ENCODE data around the gene MPC2. TPM values are rescaled to one million over a fixed set of nuclear protein-coding genes. Genes with fewer than 3 reads are reported as not detected.

MPC2 gene
- total and polyA plus RNA-seq, 7 experiments from 2014 or later = 28.0 to 86.9 (median 35.1) TPM

DNA sequence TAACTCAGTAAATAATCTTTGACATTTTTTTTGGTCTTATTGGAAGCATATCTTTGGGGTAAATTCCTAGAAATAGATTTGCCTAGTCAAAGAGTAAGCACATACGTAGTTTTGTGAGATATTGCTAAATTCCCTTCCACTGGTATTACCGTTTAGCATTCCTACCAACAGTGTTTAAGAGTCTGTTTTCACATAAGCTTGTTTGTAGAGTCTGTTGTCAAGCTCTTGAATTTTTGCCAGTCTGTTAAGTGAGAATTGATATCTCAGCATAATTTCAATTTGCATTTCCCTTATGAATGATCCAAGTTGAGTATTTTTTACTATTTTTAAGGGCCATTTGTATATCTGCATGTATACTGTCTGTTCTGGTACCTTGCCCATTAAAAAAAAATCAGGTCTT lies 37.0 kb upstream of the MPC2 start:
- H3K27ac ChIP-seq (ENCODE audit: low read depth, low read length) = no peak overlapping the region
- H3K4me1 Mint-ChIP-seq = peaks cover 0 to 10% (median 0%) of the 10 kb centered on the region in 7 donors
- H3K4me1 ChIP-seq (ENCODE audit: control insufficient read depth in 2 of 2, insufficient read depth in 2 of 2, low read length in 2 of 2) = no peaks in the 10 kb centered on the region
- peaks cover 9 to 47% (median 36%) of the 10 kb centered on the region in 5 donors for H3K36me3 Mint-ChIP-seq
- no peak for DNase-seq
- H3K9me3 Mint-ChIP-seq = peaks cover 0 to 5% (median 0%) of the 10 kb centered on the region in 11 donors
- intact Hi-C loops (cut with micrococcal nuclease) = loop anchor here in 1 of 2 donors (5.0 kb wide), 1 partner anchor 37 kb away; the partner anchor contains the start of genes DCAF6 and MPC2
- H3K36me3 ChIP-seq (ENCODE audit: control insufficient read depth in 2 of 3, insufficient read depth in 3 of 3, low read length in 3 of 3) = peaks cover 0 to 9% (median 0%) of the 10 kb centered on the region in 3 experiments
- H3K4me3 ChIP-seq (ENCODE audit: low read length) = no peak overlapping the region
- ChIA-PET CTCF (no interaction called here), POLR2A (no interaction called here)
- H3K27ac Mint-ChIP-seq = no peak overlapping the region
- ATAC-seq = no peak
- no peak overlapping the region for H3K4me3 Mint-ChIP-seq
- no peaks in the 10 kb centered on the region for H3K9me3 ChIP-seq (ENCODE audit: control insufficient read depth in 2 of 3, low read length in 3 of 3)
- H3K27me3 ChIP-seq (ENCODE audit: control insufficient read depth in 2 of 2, insufficient read depth in 2 of 2, low read length in 2 of 2) = no peaks in the 10 kb centered on the region
- no peaks in the 10 kb centered on the region for H3K27me3 Mint-ChIP-seq

DNA sequence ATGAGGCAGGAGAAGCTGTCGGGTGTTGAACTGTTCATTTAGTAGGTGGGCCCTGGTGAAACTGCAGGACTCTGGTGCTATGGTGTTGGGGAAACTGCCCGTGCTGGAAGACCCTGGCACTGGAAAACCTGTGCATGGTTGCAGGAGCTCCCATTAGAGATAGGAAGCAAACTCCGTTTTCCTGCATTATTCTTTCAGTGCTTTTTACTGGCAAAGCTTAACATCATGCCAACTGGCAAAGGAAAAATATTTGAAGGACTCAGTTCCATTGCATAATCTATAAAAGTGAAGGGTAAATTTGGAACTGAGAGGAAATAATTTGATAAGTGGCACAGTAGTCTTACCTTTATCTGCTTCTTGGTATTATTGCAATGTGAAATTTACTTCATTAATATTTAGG lies 31.7 kb upstream of the MPC2 start:
- no peaks in the 10 kb centered on the region for H3K4me1 ChIP-seq (ENCODE audit: control insufficient read depth in 2 of 2, insufficient read depth in 2 of 2, low read length in 2 of 2)

DNA sequence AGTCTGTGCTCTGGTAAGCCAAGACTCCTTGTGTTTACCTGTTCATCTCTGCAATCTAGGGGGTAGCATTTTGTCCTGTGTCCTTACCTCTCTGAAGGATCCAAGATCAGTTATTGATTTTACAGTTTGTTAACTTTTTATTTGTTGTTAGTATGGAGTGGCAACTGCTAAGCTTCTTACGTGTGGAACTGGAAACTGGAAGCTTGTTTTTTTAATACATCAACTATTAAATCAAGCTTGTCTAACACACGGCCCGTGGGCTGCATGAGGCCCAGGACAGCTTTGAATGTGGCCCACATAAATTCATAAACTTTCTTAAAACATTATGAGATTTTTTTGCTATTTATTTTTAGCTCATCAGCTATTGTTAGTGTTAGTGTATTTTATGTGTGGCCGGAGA lies 29.2 kb upstream of the MPC2 start:
- Mint-ChIP-seq H3K27me3 (no peaks in the 10 kb centered on the region), H3K9me3 (peaks cover 0 to 6% (median 0%) of the 10 kb centered on the region in 11 donors), H3K27ac (no peak overlapping the region), H3K36me3 (peaks cover 3 to 54% (median 37%) of the 10 kb centered on the region in 5 donors), H3K4me3 (no peak overlapping the region), H3K4me1 (peaks cover 2 to 21% (median 15%) of the 10 kb centered on the region in 7 donors)
- no peak for ATAC-seq
- Histone ChIP-seq H3K27me3 (ENCODE audit: control insufficient read depth in 2 of 2, insufficient read depth in 2 of 2, low read length in 2 of 2) (no peaks in the 10 kb centered on the region), H3K4me1 (ENCODE audit: control insufficient read depth in 2 of 2, insufficient read depth in 2 of 2, low read length in 2 of 2) (no peaks in the 10 kb centered on the region), H3K27ac (ENCODE audit: low read depth, low read length) (no peak overlapping the region), H3K9me3 (ENCODE audit: control insufficient read depth in 2 of 3, low read length in 3 of 3) (no peaks in the 10 kb centered on the region), H3K36me3 (ENCODE audit: control insufficient read depth in 2 of 3, insufficient read depth in 3 of 3, low read length in 3 of 3) (peaks cover 0 to 8% (median 7%) of the 10 kb centered on the region in 3 experiments), H3K4me3 (ENCODE audit: low read length) (no peak overlapping the region)
- POLR2A ChIA-PET = no interaction called here
- intact Hi-C loops (cut with micrococcal nuclease) = no loop called here
- no peak for DNase-seq
- CTCF ChIA-PET = no interaction called here

More for the DNA sequence above, 31.7 kb upstream of the MPC2 start:
- Mint-ChIP-seq H3K27ac (no peak overlapping the region), H3K4me1 (peaks cover 0 to 16% (median 7%) of the 10 kb centered on the region in 7 donors), H3K27me3 (no peaks in the 10 kb centered on the region), H3K9me3 (peaks cover 0 to 6% (median 0%) of the 10 kb centered on the region in 11 donors), H3K36me3 (peaks cover 0 to 45% (median 30%) of the 10 kb centered on the region in 5 donors), H3K4me3 (no peak overlapping the region)
- no peak overlapping the region for H3K27ac ChIP-seq (ENCODE audit: low read depth, low read length)
- ATAC-seq = no peak
- no peak for DNase-seq
- H3K9me3 ChIP-seq (ENCODE audit: control insufficient read depth in 2 of 3, low read length in 3 of 3) = no peaks in the 10 kb centered on the region
- H3K36me3 ChIP-seq (ENCODE audit: control insufficient read depth in 2 of 3, insufficient read depth in 3 of 3, low read length in 3 of 3) = peaks cover 0 to 8% (median 7%) of the 10 kb centered on the region in 3 experiments
- no peak overlapping the region for H3K4me3 ChIP-seq (ENCODE audit: low read length)
- ChIA-PET CTCF (no interaction called here), POLR2A (no interaction called here)
- H3K27me3 ChIP-seq (ENCODE audit: control insufficient read depth in 2 of 2, insufficient read depth in 2 of 2, low read length in 2 of 2) = no peaks in the 10 kb centered on the region
- intact Hi-C loops (cut with micrococcal nuclease) = no loop called here

DNA sequence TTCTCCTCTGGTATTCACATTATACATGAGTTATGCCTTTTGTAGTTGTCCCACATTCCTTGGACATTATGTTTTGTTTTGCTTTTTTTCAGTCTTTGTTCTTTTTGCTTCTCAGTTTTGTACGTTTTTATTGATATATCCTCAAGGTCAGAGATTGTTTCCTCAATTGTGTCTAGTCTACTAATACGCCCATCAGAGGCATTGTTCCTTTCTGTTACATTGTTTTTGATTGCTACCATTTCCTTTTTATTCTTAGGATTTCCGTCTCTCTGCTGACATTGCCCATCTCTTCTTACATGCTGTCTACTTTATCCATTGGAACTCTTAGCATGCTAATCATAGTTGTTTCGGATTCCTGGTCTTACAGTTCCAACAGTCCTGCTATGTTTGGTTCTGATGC lies 27.8 kb upstream of the MPC2 start:
- peaks cover 0 to 8% (median 7%) of the 10 kb centered on the region in 3 experiments for H3K36me3 ChIP-seq (ENCODE audit: control insufficient read depth in 2 of 3, insufficient read depth in 3 of 3, low read length in 3 of 3)

DNA sequence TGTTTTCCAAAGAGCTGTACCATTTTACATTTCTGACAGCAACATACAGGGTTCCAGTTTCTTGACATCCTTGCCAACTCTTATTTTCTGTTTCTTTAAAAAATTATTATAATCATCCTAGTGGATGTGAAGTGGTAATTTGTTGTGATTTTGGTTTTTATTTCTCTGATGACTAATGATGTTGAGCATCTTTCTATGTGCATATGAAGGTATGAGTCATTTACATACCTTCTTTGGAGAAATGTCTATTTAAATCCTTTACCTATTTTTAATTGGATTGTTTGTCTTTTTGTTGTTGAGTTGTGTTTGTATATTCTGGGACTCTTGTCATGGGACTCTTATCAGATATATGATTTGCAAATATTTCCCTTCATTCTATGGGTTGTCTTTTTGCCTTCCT lies 20.8 kb upstream of the MPC2 start:
- H3K9me3 ChIP-seq (ENCODE audit: control insufficient read depth in 2 of 3, low read length in 3 of 3) = no peaks in the 10 kb centered on the region
- H3K36me3 ChIP-seq (ENCODE audit: control insufficient read depth in 2 of 3, insufficient read depth in 3 of 3, low read length in 3 of 3) = peaks cover 0 to 9% (median 0%) of the 10 kb centered on the region in 3 experiments
- H3K9me3 Mint-ChIP-seq = peaks cover 0 to 2% (median 0%) of the 10 kb centered on the region in 11 donors
- H3K36me3 Mint-ChIP-seq = peaks cover 4 to 68% (median 41%) of the 10 kb centered on the region in 5 donors
- H3K4me1 ChIP-seq (ENCODE audit: control insufficient read depth in 2 of 2, insufficient read depth in 2 of 2, low read length in 2 of 2) = no peaks in the 10 kb centered on the region
- H3K27ac ChIP-seq (ENCODE audit: low read depth, low read length) = no peak overlapping the region
- ChIA-PET POLR2A (no interaction called here), CTCF (no interaction called here)
- H3K27ac Mint-ChIP-seq = no peak overlapping the region
- no peak overlapping the region for H3K4me3 ChIP-seq (ENCODE audit: low read length)
- peaks cover 4 to 38% (median 22%) of the 10 kb centered on the region in 7 donors for H3K4me1 Mint-ChIP-seq
- ATAC-seq (no peak), DNase-seq (no peak)
- intact Hi-C loops (cut with micrococcal nuclease) = no loop called here
- no peak overlapping the region for H3K4me3 Mint-ChIP-seq
- H3K27me3 ChIP-seq (ENCODE audit: control insufficient read depth in 2 of 2, insufficient read depth in 2 of 2, low read length in 2 of 2) = no peaks in the 10 kb centered on the region
- H3K27me3 Mint-ChIP-seq = no peaks in the 10 kb centered on the region

More for the DNA sequence above, 27.8 kb upstream of the MPC2 start:
- ChIA-PET CTCF (no interaction called here), POLR2A (no interaction called here)
- peak overlapping the region in 1 of 10 donors; percentile 26 for H3K4me3 Mint-ChIP-seq
- no peaks in the 10 kb centered on the region for H3K9me3 ChIP-seq (ENCODE audit: control insufficient read depth in 2 of 3, low read length in 3 of 3)
- intact Hi-C loops (cut with micrococcal nuclease) = no loop called here
- peaks cover 2 to 28% (median 15%) of the 10 kb centered on the region in 7 donors for H3K4me1 Mint-ChIP-seq
- DNase-seq = no peak
- no peak overlapping the region for H3K27ac ChIP-seq (ENCODE audit: low read depth, low read length)
- no peaks in the 10 kb centered on the region for H3K27me3 Mint-ChIP-seq
- no peaks in the 10 kb centered on the region for H3K27me3 ChIP-seq (ENCODE audit: control insufficient read depth in 2 of 2, insufficient read depth in 2 of 2, low read length in 2 of 2)
- ATAC-seq = no peak
- H3K9me3 Mint-ChIP-seq = peaks cover 0 to 6% (median 0%) of the 10 kb centered on the region in 11 donors
- no peaks in the 10 kb centered on the region for H3K4me1 ChIP-seq (ENCODE audit: control insufficient read depth in 2 of 2, insufficient read depth in 2 of 2, low read length in 2 of 2)
- peaks cover 3 to 60% (median 42%) of the 10 kb centered on the region in 5 donors for H3K36me3 Mint-ChIP-seq
- no peak overlapping the region for H3K27ac Mint-ChIP-seq
- no peak overlapping the region for H3K4me3 ChIP-seq (ENCODE audit: low read length)

DNA sequence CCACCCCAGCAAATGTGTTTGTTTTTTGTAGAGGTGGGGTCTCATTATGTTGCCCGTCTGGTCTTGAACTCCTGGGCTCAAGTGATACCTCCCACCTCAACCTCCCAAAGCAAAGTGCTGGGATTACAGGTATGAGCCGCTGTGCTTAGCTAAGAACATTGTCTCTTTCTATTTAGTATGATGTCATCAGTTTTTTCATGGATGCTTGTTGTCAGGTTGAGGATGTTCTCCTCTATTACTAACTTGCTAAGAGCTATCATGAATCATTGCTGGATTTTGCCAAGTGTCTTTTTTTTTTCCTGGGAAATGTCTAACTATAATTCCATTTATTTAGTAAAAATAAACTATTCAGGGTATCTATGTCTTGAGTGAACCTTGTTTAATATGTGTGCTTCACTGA lies 19.0 kb upstream of the MPC2 start:
- intact Hi-C loops (cut with micrococcal nuclease) = no loop called here
- ChIA-PET CTCF (no interaction called here), POLR2A (interaction anchor here (0.7 kb wide), 1 partner anchor 20 kb away, joined by 3 read pairs; the partner anchor contains the start of gene DCAF6)
- no peak for DNase-seq
- H3K4me1 Mint-ChIP-seq = peaks cover 6 to 30% (median 20%) of the 10 kb centered on the region in 7 donors
- peaks cover 0 to 9% (median 0%) of the 10 kb centered on the region in 3 experiments for H3K36me3 ChIP-seq (ENCODE audit: control insufficient read depth in 2 of 3, insufficient read depth in 3 of 3, low read length in 3 of 3)
- H3K27ac ChIP-seq (ENCODE audit: low read depth, low read length) = no peak overlapping the region
- no peak overlapping the region for H3K4me3 Mint-ChIP-seq
- peaks cover 0 to 2% (median 0%) of the 10 kb centered on the region in 11 donors for H3K9me3 Mint-ChIP-seq
- no peak overlapping the region for H3K4me3 ChIP-seq (ENCODE audit: low read length)
- no peaks in the 10 kb centered on the region for H3K27me3 Mint-ChIP-seq
- H3K4me1 ChIP-seq (ENCODE audit: control insufficient read depth in 2 of 2, insufficient read depth in 2 of 2, low read length in 2 of 2) = no peaks in the 10 kb centered on the region
- no peak overlapping the region for H3K27ac Mint-ChIP-seq
- H3K27me3 ChIP-seq (ENCODE audit: control insufficient read depth in 2 of 2, insufficient read depth in 2 of 2, low read length in 2 of 2) = no peaks in the 10 kb centered on the region
- peaks cover 6 to 61% (median 34%) of the 10 kb centered on the region in 5 donors for H3K36me3 Mint-ChIP-seq
- ATAC-seq = no peak
- H3K9me3 ChIP-seq (ENCODE audit: control insufficient read depth in 2 of 3, low read length in 3 of 3) = no peaks in the 10 kb centered on the region

GRCh38 chr1:167950569-167950968 lies 13.7 kb upstream of the MPC2 start:
- H3K27me3 ChIP-seq (ENCODE audit: control insufficient read depth in 2 of 2, insufficient read depth in 2 of 2, low read length in 2 of 2) = no peaks in the 10 kb centered on the region
- H3K27ac ChIP-seq (ENCODE audit: low read depth, low read length) = no peak overlapping the region
- no peaks in the 10 kb centered on the region for H3K27me3 Mint-ChIP-seq
- peaks cover 6 to 46% (median 26%) of the 10 kb centered on the region in 5 donors for H3K36me3 Mint-ChIP-seq
- no peak for ATAC-seq
- peaks cover 22 to 54% (median 35%) of the 10 kb centered on the region in 7 donors for H3K4me1 Mint-ChIP-seq
- ChIA-PET POLR2A (no interaction called here), CTCF (no interaction called here)
- intact Hi-C loops (cut with micrococcal nuclease) = no loop called here
- peaks cover 0 to 8% of the 10 kb centered on the region in 2 donors for H3K4me1 ChIP-seq (ENCODE audit: control insufficient read depth in 2 of 2, insufficient read depth in 2 of 2, low read length in 2 of 2)
- peaks cover 0 to 2% (median 0%) of the 10 kb centered on the region in 11 donors for H3K9me3 Mint-ChIP-seq
- H3K4me3 Mint-ChIP-seq = no peak overlapping the region
- no peak for DNase-seq
- H3K36me3 ChIP-seq (ENCODE audit: control insufficient read depth in 2 of 3, insufficient read depth in 3 of 3, low read length in 3 of 3) = peaks cover 0 to 9% (median 0%) of the 10 kb centered on the region in 3 experiments
- H3K4me3 ChIP-seq (ENCODE audit: low read length) = no peak overlapping the region
- peak overlapping the region in 1 of 9 donors; percentile 5 for H3K27ac Mint-ChIP-seq
- no peaks in the 10 kb centered on the region for H3K9me3 ChIP-seq (ENCODE audit: control insufficient read depth in 2 of 3, low read length in 3 of 3)
